HepG2 (cell line): ENCODE data around the gene SERPINB1. TPM values are rescaled to one million over a fixed set of nuclear protein-coding genes. Genes with fewer than 3 reads are reported as not detected.
A peak's percentile ranks its signal among the peaks of the same experiment; 100 is the strongest.

Experiments
- ATAC-seq: fragments of 200-7000 bp; cut with Tn5 transposase; 3 replicates; pipeline ENCODE4 v1.9.1; 2020; ENCODE audit warnings: mild to moderate bottlenecking, moderate library complexity
- BruUV-seq: library from RNA; stranded (reverse); fragments of 400-500 nt; replicated peaks from 2 replicates; lab custom pipeline; 2021; lab: Mats Ljungman, UMichigan
- CTCF ChIA-PET: fragments of 300-600 bp; formaldehyde crosslinking; extraction: SDS; loops from one replicate; lab custom pipeline; 2021; ENCODE audit warnings: low total read pairs, inconsistent platforms, low intra/inter-chr PET ratio; lab: Yijun Ruan, JAX
- POLR2A ChIA-PET: fragments of 350-600 bp; sonication (Branson Sonifier 250); formaldehyde crosslinking; loops from one replicate; lab custom pipeline; 2020; ENCODE audit warnings: antibody characterized with exemption, inconsistent platforms; lab: Yijun Ruan, JAX
- DNase-seq: peaks from one replicate; pipeline ENCODE4 v3.0.0-alpha.2; 2015; ENCODE audit warnings: low spot score
- FAIRE-seq: peaks from 3 replicates; lab custom pipeline; 2011; peaks lifted over from hg19 to GRCh38; lab: Jason Lieb, UNC
- H2AFZ ChIP-seq: one replicate; pipeline ENCODE4 v1.6.1; 2011; ENCODE audit warnings: low read length, inconsistent platforms
- H3K27ac ChIP-seq: fragments of 300-600 bp; 3 replicates; pipeline ENCODE4 v1.8.0; 2011; ENCODE audit warnings: mixed run types, mild to moderate bottlenecking, mixed read lengths, low read length, inconsistent platforms; ENCODE audit not compliant: insufficient read depth; ENCODE audit errors: extremely low read length
- H3K27me3 ChIP-seq, 2 experiments: fragments of 200-600 bp in 1 of 2; 2 replicates in 1 of 2; 3 replicates in 1 of 2; pipeline versions ENCODE4 v1.6.0 to v1.8.0; 2011; ENCODE audit warnings: low read length in 2 of 2, mild to moderate bottlenecking in 2 of 2, moderate library complexity in 2 of 2, inconsistent platforms in 1 of 2; ENCODE audit not compliant: insufficient read depth in 2 of 2, control insufficient read depth in 1 of 2
- H3K36me3 ChIP-seq, 2 experiments: fragments of 200-600 bp in 1 of 2; replicated peaks in 1 of 2; 2 replicates in 1 of 2; 3 replicates in 1 of 2; pipeline versions ENCODE4 v1.5.1 to v1.8.0; 2011; ENCODE audit warnings: low read length in 2 of 2, inconsistent platforms in 1 of 2; ENCODE audit not compliant: insufficient read depth in 2 of 2, control insufficient read depth in 1 of 2
- H3K4me1 ChIP-seq: 2 replicates; pipeline ENCODE4 v1.5.1; 2012; ENCODE audit warnings: low read length, inconsistent platforms; ENCODE audit not compliant: insufficient read depth
- H3K4me2 ChIP-seq: 2 replicates; pipeline ENCODE4 v1.6.0; 2011; ENCODE audit warnings: low read depth, low read length, inconsistent platforms
- H3K4me3 ChIP-seq, 3 experiments: fragments of 200-600 bp in 1 of 3; sonication (generic), shearing (Covaris generic) in 1 of 3; replicated peaks in 1 of 3; 2 replicates each; pipeline ENCODE4 v1.5.1; 2011 to 2016; ENCODE audit warnings: low read length in 3 of 3, inconsistent platforms in 2 of 3, low read depth in 2 of 3, mild to moderate bottlenecking in 2 of 3, control low read depth in 1 of 3, mixed read lengths in 1 of 3; ENCODE audit not compliant: insufficient read depth in 1 of 3
- H3K79me2 ChIP-seq: one replicate; pipeline ENCODE4 v1.6.1; 2011; ENCODE audit warnings: low read length, inconsistent platforms; ENCODE audit not compliant: insufficient read depth
- H3K9ac ChIP-seq: 2 replicates; pipeline ENCODE4 v1.6.0; 2011; ENCODE audit warnings: mild to moderate bottlenecking, low read depth, low read length, inconsistent platforms; ENCODE audit not compliant: insufficient read depth
- H3K9me3 ChIP-seq: 2 replicates; pipeline ENCODE4 v1.5.1; 2012; ENCODE audit warnings: mild to moderate bottlenecking, low read length
- H4K20me1 ChIP-seq: 2 replicates; pipeline ENCODE4 v1.6.0; 2011; ENCODE audit warnings: inconsistent platforms, mild to moderate bottlenecking, low read length, moderate library complexity; ENCODE audit not compliant: insufficient read depth
- ELF3 ChIP-seq: IDR thresholded peaks from 2 replicates; pipeline ENCODE4 v1.6.1; 2016; ENCODE audit warnings: missing genetic modification reagents, missing compliant biosample characterization
- PHF8 ChIP-seq: sonication (generic); formaldehyde crosslinking; IDR thresholded peaks from 2 replicates; pipeline ENCODE4 v1.5.0; 2020; ENCODE audit warnings: missing genetic modification reagents
- WGBS: methylation state at CpG from one replicate; pipeline ENCODE4 v1.1.6; 2017; ENCODE audit warnings: low lambda C conversion rate; 5-methylcytosine and 5-hydroxymethylcytosine counted together
- in situ Hi-C: cut with HindIII; loops from 2 replicates; pipeline ENCODE4 v1.10.0; 2017; ENCODE audit warnings: low pct_unique_long_range_greater_than_20kb; ENCODE audit not compliant: extremely low pct_ligation_motif_present
- intact Hi-C: fragments of 100-400 bp; cut with micrococcal nuclease; formaldehyde crosslinking; loops from one replicate; pipeline ENCODE4 v1.10.0; 2022; ENCODE audit not compliant: unreplicated experiment
- polyA plus RNA-seq, 8 experiments: library from polyadenylated mRNA; depleted of rRNA in 3 of 8; stranded (reverse) in 7 of 8; unstranded in 1 of 8; fragments of >200 nt; fragmentation: Illumina TruSeq in 4 of 8; extraction: Trizol in 4 of 8; gene quantifications; 2 replicates each; pipeline versions ENCODE4 v1.2.1 to v1.2.3, GENCODE V29; 2011 to 2016; ENCODE audit warnings: low read depth in 4 of 8, missing spikeins in 1 of 8, mixed read lengths in 1 of 8; ENCODE audit not compliant: insufficient read depth in 1 of 8
- total RNA-seq, 5 experiments: library from RNA; depleted of rRNA; stranded (reverse); fragments of >200 nt; fragmentation: Illumina TruSeq; extraction: Trizol; gene quantifications; 2 replicates each; pipeline ENCODE4 v1.2.3, GENCODE V29; 2016; ENCODE audit warnings: low read depth in 1 of 5
- TF ChIP-seq, protein P1 (sequence below): IDR thresholded peaks from 2 replicates; pipeline ENCODE4 v1.6.1; 2016; ENCODE audit warnings: missing compliant biosample characterization, missing genetic modification reagents, borderline replicate concordance
- TF ChIP-seq, protein P2 (sequence below): sonication (generic); formaldehyde crosslinking; IDR thresholded peaks from 2 replicates; pipeline ENCODE4 v1.8.0; 2022; ENCODE audit warnings: mild to moderate bottlenecking, missing genetic modification reagents, moderate library complexity

Gene SERPINB1
- total and polyA plus RNA-seq, 2 of the 13 experiments (the other 11 are each of a cell fraction or from before 2014, with no cell fraction given): 41.4 to 60.5 TPM

DNA sequence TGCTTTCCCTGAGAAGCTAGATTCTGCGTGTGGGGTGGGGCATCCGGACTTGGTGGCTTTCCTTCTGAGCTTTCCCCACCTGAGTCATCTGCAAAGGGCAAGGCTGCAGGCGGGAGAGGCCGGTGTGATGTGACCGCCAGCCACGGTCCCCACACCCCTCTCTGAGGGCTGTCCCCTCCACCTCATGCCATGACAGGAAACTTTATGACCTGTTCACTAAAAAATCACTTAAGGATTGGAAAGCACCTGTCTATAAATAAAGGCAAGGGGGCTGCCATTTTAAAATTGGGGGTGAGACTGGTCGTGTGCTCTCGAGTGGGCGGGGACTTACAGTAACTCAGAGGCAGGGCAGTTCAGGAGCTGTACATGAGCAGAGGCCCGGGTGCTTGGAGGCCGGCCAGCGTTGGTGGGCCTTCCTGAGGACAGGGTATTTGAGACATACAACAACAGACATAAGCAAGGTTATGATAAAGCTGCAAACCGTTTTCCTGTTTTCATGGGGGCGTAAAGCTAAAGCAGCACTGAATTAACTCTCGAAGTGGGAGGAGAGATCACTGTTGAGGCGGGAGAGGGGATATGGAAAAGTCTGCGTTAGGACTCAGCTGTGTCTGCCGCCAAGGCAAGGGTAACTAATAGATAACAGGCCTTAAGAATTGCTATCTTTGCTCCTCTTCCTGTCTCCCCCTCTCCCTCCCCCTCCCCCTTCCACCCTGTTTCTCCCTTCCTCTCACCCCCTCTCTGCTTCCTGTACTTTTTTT is 16.1 kb upstream of the SERPINB1 start (continued):
- no peak for TF ChIP-seq ELF3 (CRISPR knock-in tag)

GRCh38 chr6:2857185-2857579 is 15.5 kb upstream of the SERPINB1 start:
- intact Hi-C loops (no loop called here), in situ Hi-C loops (no loop called here)
- TF ChIP-seq, protein P1, sequence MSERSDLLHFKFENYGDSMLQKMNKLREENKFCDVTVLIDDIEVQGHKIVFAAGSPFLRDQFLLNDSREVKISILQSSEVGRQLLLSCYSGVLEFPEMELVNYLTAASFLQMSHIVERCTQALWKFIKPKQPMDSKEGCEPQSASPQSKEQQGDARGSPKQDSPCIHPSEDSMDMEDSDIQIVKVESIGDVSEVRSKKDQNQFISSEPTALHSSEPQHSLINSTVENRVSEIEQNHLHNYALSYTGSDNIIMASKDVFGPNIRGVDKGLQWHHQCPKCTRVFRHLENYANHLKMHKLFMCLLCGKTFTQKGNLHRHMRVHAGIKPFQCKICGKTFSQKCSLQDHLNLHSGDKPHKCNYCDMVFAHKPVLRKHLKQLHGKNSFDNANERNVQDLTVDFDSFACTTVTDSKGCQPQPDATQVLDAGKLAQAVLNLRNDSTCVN: 0 out of 2 replicates have a peak, but pooled peaks have one; percentile 11
- 0 out of 2 replicates have a peak, but pooled peaks have one; percentile 27 for TF ChIP-seq PHF8 (CRISPR knock-in tag)
- TF ChIP-seq, protein P2, sequence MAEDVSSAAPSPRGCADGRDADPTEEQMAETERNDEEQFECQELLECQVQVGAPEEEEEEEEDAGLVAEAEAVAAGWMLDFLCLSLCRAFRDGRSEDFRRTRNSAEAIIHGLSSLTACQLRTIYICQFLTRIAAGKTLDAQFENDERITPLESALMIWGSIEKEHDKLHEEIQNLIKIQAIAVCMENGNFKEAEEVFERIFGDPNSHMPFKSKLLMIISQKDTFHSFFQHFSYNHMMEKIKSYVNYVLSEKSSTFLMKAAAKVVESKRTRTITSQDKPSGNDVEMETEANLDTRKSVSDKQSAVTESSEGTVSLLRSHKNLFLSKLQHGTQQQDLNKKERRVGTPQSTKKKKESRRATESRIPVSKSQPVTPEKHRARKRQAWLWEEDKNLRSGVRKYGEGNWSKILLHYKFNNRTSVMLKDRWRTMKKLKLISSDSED (CRISPR knock-in tag): no peak
- DNase-seq: no peak
- no peak for FAIRE-seq
- Histone ChIP-seq H3K4me1 (peaks cover 83% of the 10 kb centered on the region), H3K79me2 (no peaks in the 10 kb centered on the region), H3K27ac (no peak overlapping the region), H3K9ac (peak overlapping the region; percentile 63; the same call in 1 of the 2 replicates), H3K4me3 (peak overlapping the region in 2 of 3 experiments; percentile 46 to 52; a peak in 2 of 6 replicates), H3K9me3 (no peaks in the 10 kb centered on the region), H3K36me3 (no peaks in the 10 kb centered on the region), H3K4me2 (peak overlapping the region; percentile 85), H3K27me3 (no peaks in the 10 kb centered on the region), H4K20me1 (no peaks in the 10 kb centered on the region), H2AFZ (no peak overlapping the region)
- ATAC-seq: no peak
- ChIA-PET CTCF (no interaction called here), POLR2A (interaction anchor here (1.1 to 3.1 kb wide), 7 partner anchors 9 to 142 kb away, joined by 3 to 32 read pairs (median 6); partner anchors contain the start of genes NQO2, SERPINB1 and SERPINB9)
- 90% methylated on average over 7 of the region's 7 CpGs for WGBS
- no TSS peak for BruUV-seq
